Erythroblast (primary cell): ENCODE data around the gene BTF3L4.

ENCODE experiments used
- GATA1 ChIP-seq: IDR thresholded peaks from 2 replicates; pipeline ENCODE4 v1.6.1; 2011; ENCODE audit warnings: low read depth, mild to moderate bottlenecking, control low read depth, low read length, moderate library complexity
- POLR2A ChIP-seq: IDR thresholded peaks from 2 replicates; pipeline ENCODE4 v1.6.1; 2011; ENCODE audit warnings: mild to moderate bottlenecking, low read length

DNA sequence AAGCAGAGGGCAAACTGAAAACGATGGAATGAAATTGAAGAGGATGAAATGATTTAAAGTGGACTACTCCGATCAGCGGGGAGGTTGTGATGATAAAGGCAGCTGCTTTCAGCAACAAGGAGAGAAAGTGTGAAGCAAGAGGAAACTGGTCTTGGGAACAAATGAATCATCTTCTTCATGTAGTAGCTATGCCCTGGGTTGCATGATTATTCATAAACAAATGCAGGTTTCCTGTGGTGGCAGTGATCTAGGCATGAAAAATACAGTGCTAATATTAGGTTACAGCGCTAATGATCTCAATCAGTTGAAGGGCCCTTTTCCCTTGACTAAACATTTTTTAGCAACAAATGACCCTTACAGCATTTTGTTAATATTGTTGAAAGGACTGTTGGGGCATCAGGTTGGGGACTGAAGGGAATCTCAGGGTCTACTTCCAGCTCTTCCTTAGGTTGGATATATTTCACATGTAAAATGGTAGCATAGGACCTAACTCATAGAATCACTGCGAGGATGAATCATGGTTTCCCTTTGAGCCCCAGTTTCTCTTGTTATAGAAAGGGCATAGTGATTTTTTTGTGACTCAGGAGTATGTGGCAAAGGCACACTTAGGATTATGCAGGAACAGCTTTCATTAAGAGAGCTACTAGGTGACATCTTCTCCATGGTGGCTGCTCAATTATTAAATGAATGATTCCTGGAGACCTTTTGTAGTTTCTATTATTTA, 83.9 kb downstream of the BTF3L4 start:
- no peak for TF ChIP-seq POLR2A
- no peak for TF ChIP-seq GATA1
